WI38 (cell line): ENCODE measurements around the gene PACS2.
"Not testable (repeated sequence)": the region's sequence is repeated elsewhere in the genome, so short reads cannot be mapped to it uniquely, and the experiment has no call there.

ENCODE experiments used
- H3K4me3 ChIP-seq: 2 replicates; pipeline ENCODE4 v1.5.1; 2011; ENCODE audit warnings: low read depth, mild to moderate bottlenecking, control low read depth, low read length
- TF ChIP-seq, protein P1 (sequence below): IDR thresholded peaks from 2 replicates; pipeline ENCODE4 v1.5.1; 2012; ENCODE audit warnings: low read depth, mild to moderate bottlenecking, control low read depth, low read length

The PACS2 gene

DNA sequence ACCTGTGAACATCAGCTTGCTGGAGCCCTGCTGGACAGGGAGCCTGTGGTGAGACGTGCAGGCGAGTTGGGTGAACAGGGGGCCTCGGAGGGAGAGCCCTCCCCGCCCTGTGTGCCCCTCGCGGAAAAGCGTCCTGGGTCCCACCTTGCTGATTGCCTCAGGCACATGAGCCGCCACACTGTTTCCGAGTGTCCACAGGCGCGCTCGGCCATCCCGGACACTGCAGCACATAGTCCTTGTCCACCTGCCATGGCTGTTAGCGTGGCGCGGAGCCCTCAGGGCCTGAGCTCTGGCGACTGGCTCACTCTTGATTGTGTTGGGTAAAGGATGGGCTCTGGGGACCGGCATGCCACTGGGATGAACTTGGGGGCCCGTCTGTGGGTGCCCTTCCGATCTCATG lies 40.0 kb downstream of the PACS2 start:
- TF ChIP-seq, protein P1, sequence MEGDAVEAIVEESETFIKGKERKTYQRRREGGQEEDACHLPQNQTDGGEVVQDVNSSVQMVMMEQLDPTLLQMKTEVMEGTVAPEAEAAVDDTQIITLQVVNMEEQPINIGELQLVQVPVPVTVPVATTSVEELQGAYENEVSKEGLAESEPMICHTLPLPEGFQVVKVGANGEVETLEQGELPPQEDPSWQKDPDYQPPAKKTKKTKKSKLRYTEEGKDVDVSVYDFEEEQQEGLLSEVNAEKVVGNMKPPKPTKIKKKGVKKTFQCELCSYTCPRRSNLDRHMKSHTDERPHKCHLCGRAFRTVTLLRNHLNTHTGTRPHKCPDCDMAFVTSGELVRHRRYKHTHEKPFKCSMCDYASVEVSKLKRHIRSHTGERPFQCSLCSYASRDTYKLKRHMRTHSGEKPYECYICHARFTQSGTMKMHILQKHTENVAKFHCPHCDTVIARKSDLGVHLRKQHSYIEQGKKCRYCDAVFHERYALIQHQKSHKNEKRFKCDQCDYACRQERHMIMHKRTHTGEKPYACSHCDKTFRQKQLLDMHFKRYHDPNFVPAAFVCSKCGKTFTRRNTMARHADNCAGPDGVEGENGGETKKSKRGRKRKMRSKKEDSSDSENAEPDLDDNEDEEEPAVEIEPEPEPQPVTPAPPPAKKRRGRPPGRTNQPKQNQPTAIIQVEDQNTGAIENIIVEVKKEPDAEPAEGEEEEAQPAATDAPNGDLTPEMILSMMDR = no peak
- no peak overlapping the region for H3K4me3 ChIP-seq

GRCh38 chr14:105355049-105355575 lies 40.6 kb downstream of the PACS2 start:
- TF ChIP-seq, protein P1 = no peak
- H3K4me3 ChIP-seq = no peak overlapping the region

DNA sequence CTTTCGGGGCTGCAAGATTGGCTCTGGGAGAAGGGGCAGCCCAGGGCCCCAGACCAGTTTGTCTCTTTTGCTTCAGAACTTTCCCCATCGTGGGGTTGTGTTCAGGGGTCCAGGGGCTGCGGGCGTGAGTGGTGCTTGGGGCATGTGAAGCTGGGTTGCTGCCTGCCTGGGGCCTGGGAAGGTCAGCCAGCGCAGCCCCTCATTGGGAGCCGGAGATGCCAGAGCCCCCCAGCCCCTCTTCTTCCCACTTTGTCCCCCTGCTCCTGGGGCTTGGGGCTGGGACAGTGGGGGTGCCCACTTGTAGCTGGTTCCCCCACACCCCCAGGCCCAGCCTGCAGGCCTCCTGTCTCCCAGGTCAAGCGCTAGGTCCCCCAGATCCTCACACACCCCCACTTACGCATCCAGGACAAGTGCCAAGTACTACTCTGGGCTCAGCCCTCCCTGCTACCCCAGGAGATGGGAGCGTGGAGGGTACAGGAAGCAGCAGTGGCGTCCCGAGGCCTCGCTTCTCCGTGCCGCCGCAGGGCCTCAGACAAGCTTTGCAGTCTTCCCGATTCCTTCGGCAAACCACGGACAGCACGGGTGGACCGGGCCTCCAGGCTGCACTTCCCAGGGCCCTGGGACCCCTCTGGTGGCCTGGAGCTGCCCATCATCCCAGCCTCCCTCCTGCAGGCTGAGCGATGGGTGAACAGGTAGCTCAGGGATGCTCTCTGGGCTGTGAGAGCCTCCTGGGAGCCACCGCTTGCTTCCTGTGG lies 41.5 kb downstream of the PACS2 start:
- TF ChIP-seq, protein P1 = no peak
- H3K4me3 ChIP-seq = no peak overlapping the region

DNA sequence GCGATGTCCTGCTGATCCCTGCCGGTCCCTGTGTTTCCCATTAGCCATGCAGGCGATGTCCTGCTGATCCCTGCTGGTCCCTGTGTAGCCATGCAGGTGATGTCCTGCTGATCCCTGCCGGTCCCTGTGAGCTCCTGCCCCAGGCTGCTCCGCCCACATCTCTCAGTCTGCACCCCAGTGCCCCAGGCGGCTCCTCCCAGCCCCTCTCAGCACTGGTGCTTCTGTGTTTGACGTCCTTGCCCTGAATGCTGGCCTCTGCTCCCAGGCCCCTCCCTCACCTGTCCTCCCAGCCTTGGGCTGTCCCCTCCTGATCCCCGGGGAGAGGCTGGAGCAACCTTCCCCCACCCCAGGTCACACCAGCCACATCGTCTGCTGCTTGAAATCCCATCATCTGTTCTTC lies 42.4 kb downstream of the PACS2 start:
- no peak overlapping the region for H3K4me3 ChIP-seq

DNA sequence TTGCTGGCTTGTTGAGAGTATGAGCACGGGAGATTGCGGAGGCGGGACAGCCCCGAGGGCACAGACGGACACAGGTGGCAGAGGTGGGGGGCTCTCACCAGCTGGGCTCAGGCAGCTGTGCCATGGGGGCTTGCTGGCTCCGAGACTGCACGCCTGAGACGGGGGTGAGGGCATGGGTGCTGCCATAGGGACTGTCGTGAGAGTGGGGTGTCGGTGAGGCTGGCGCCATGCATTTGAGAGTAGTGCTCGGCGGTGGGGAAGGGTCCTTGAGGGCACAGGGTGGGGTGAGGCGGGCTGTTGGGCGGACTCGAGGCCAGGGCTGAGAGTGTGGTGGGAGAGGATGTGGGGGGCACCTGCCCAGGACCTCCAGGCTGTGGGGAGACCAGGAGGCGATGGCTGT lies 43.1 kb downstream of the PACS2 start:
- TF ChIP-seq, protein P1 = no peak
- H3K4me3 ChIP-seq = no peak overlapping the region

More for the DNA sequence above, 42.4 kb downstream of the PACS2 start:
- TF ChIP-seq, protein P1 = no peak

GRCh38 chr14:105358140-105358846 lies 43.7 kb downstream of the PACS2 start:
- TF ChIP-seq, protein P1 = no peak
- no peak overlapping the region for H3K4me3 ChIP-seq

GRCh38 chr14:105358943-105359342 lies 44.4 kb downstream of the PACS2 start:
- TF ChIP-seq, protein P1 = no peak
- no peak overlapping the region for H3K4me3 ChIP-seq

DNA sequence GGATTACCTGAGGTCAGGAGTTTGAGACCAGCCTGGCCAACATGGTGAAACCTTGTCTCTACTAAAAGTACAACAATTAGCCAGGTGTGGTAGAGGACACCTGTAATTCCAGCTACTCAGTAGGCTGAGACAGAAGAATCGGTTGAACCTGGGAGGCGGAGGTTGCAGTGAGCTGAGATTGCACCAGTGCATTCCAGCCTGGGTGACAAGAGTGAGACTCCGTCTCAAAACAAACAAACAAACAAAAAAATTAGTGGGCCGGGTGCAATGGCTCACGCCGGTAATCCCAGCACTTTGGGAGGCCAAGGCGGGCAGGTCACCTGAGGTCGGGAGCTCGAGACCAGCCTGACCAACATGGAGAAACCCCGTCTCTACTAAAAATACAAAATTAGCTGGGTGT lies 46.9 kb downstream of the PACS2 start:
- H3K4me3 ChIP-seq = not testable (repeated sequence)
